C4-2B (cell line): ENCODE data around the gene CLMN.

Source experiments
- CTCF ChIP-seq: fragments of 450-650 bp; conservative IDR thresholded peaks from 2 replicates; pipeline ENCODE4 v1.5.1; 2017; ENCODE audit warnings: mild to moderate bottlenecking
- ZFX ChIP-seq: fragments of 450-650 bp; IDR thresholded peaks from 2 replicates; pipeline ENCODE4 v1.6.1; 2017

GRCh38 chr14:95222870-95223398 lies 96.8 kb downstream of the CLMN start:
- TF ChIP-seq CTCF (no peak), ZFX (no peak)
